ENCODE measurements around the gene GFAP.

GFAP gene

GRCh38 chr17:44854192-44854591, 61.1 kb downstream of the GFAP start:
- TF ChIP-seq FOXM1 (IDR thresholded peaks at IDR 0.05; ENCODE audit: borderline replicate concordance, low read depth) (no peak), TAF1 (IDR thresholded peaks at IDR 0.05; ENCODE audit: low read depth) (no peak), TEAD4 (IDR thresholded peaks at IDR 0.05) (no peak), MAX (IDR thresholded peaks at IDR 0.05) (no peak), REST (IDR thresholded peaks at IDR 0.05; ENCODE audit: low read depth) (no peak), TCF12 (IDR thresholded peaks at IDR 0.05; ENCODE audit: low read depth) (no peak), EP300 (IDR thresholded peaks at IDR 0.05; ENCODE audit: borderline replicate concordance) (no peak)

Measured in Ishikawa (cell line).